ENCODE data around the gene RAB26. TPM values are rescaled to one million over a fixed set of nuclear protein-coding genes. Genes with fewer than 3 reads are reported as not detected.
"Not testable (repeated sequence)": the region's sequence is repeated elsewhere in the genome, so short reads cannot be mapped to it uniquely, and the experiment has no call there.

Gene RAB26
- total and polyA plus RNA-seq, 2 donors (not counting 3 experiments of a cell fraction or from before 2014, with no cell fraction given), result 0.91 to 2.0 TPM

GRCh38 chr16:2111009-2111353 lies 37.4 kb upstream of the RAB26 start:
- not testable (repeated sequence) for BruUV-seq (replicated peaks)

GRCh38 chr16:2111412-2112335 lies 36.8 kb upstream of the RAB26 start:
- H3K79me2 ChIP-seq (ENCODE audit: control insufficient read depth, insufficient read depth, low read length); dilution Hi-C loops (cut with MboI; ENCODE audit: extremely low pct_ligation_motif_present, low sequenced_read_pairs); H3K4me1 ChIP-seq (ENCODE audit: control insufficient read depth, extremely low read depth, insufficient read depth, low read length); DNase-seq (ENCODE audit: low read depth, low spot score); intact Hi-C loops (cut with micrococcal nuclease); H3K27me3 ChIP-seq (ENCODE audit: control insufficient read depth in 2 of 2, insufficient read depth in 2 of 2, low read length in 2 of 2); H3K9me1 ChIP-seq (replicated peaks; ENCODE audit: control insufficient read depth, extremely low read depth, insufficient read depth, low read length); H4K20me1 ChIP-seq (replicated peaks; ENCODE audit: control insufficient read depth, extremely low read depth, insufficient read depth, low read length); FAIRE-seq; H3K9ac ChIP-seq (replicated peaks; ENCODE audit: extremely low read depth, insufficient read depth, low read length); BruUV-seq (replicated peaks); H3K4me3 ChIP-seq (replicated peaks in 1 of 3; ENCODE audit: insufficient read depth in 1 of 3, low read depth in 1 of 3, low read length in 3 of 3); H2AFZ ChIP-seq (ENCODE audit: low read depth, low read length); H3K4me2 ChIP-seq (ENCODE audit: insufficient read depth, low read length); CTCF ChIA-PET; H3K9me3 ChIP-seq (replicated peaks; ENCODE audit: control insufficient read depth, insufficient read depth, low read length); H3K27ac ChIP-seq (ENCODE audit: insufficient read depth, low read depth, low read length); POLR2A ChIA-PET: not testable (repeated sequence)
- peaks cover 0 to 13% of the 10 kb centered on the region in 2 experiments for H3K36me3 ChIP-seq (ENCODE audit: control insufficient read depth in 2 of 2, extremely low read depth in 1 of 2, insufficient read depth in 2 of 2, low read length in 2 of 2)

More at GRCh38 chr16:2111009-2111353, 37.4 kb upstream of the RAB26 start:
- H3K9me1 ChIP-seq (replicated peaks; ENCODE audit: control insufficient read depth, extremely low read depth, insufficient read depth, low read length); CTCF ChIA-PET; H3K4me2 ChIP-seq (ENCODE audit: insufficient read depth, low read length); H2AFZ ChIP-seq (ENCODE audit: low read depth, low read length); H3K9ac ChIP-seq (replicated peaks; ENCODE audit: extremely low read depth, insufficient read depth, low read length); POLR2A ChIA-PET; intact Hi-C loops (cut with micrococcal nuclease); H4K20me1 ChIP-seq (replicated peaks; ENCODE audit: control insufficient read depth, extremely low read depth, insufficient read depth, low read length); H3K4me1 ChIP-seq (ENCODE audit: control insufficient read depth, extremely low read depth, insufficient read depth, low read length); H3K27ac ChIP-seq (ENCODE audit: insufficient read depth, low read depth, low read length); dilution Hi-C loops (cut with MboI; ENCODE audit: extremely low pct_ligation_motif_present, low sequenced_read_pairs); H3K9me3 ChIP-seq (replicated peaks; ENCODE audit: control insufficient read depth, insufficient read depth, low read length); H3K27me3 ChIP-seq (ENCODE audit: control insufficient read depth in 2 of 2, insufficient read depth in 2 of 2, low read length in 2 of 2); H3K79me2 ChIP-seq (ENCODE audit: control insufficient read depth, insufficient read depth, low read length); DNase-seq (ENCODE audit: low read depth, low spot score); H3K4me3 ChIP-seq (replicated peaks in 1 of 3; ENCODE audit: insufficient read depth in 1 of 3, low read depth in 1 of 3, low read length in 3 of 3); FAIRE-seq: not testable (repeated sequence)
- peaks cover 0 to 13% of the 10 kb centered on the region in 2 experiments for H3K36me3 ChIP-seq (ENCODE audit: control insufficient read depth in 2 of 2, extremely low read depth in 1 of 2, insufficient read depth in 2 of 2, low read length in 2 of 2)

- CTCF ChIA-PET; intact Hi-C loops (cut with micrococcal nuclease); H3K9me1 ChIP-seq (replicated peaks; ENCODE audit: control insufficient read depth, extremely low read depth, insufficient read depth, low read length); H3K9ac ChIP-seq (replicated peaks; ENCODE audit: extremely low read depth, insufficient read depth, low read length); BruUV-seq (replicated peaks); dilution Hi-C loops (cut with MboI; ENCODE audit: extremely low pct_ligation_motif_present, low sequenced_read_pairs); FAIRE-seq; H3K27ac ChIP-seq (ENCODE audit: insufficient read depth, low read depth, low read length); H3K9me3 ChIP-seq (replicated peaks; ENCODE audit: control insufficient read depth, insufficient read depth, low read length); DNase-seq (ENCODE audit: low read depth, low spot score); H3K27me3 ChIP-seq (ENCODE audit: control insufficient read depth in 2 of 2, insufficient read depth in 2 of 2, low read length in 2 of 2); H2AFZ ChIP-seq (ENCODE audit: low read depth, low read length); H4K20me1 ChIP-seq (replicated peaks; ENCODE audit: control insufficient read depth, extremely low read depth, insufficient read depth, low read length); H3K4me2 ChIP-seq (ENCODE audit: insufficient read depth, low read length); H3K4me1 ChIP-seq (ENCODE audit: control insufficient read depth, extremely low read depth, insufficient read depth, low read length); H3K79me2 ChIP-seq (ENCODE audit: control insufficient read depth, insufficient read depth, low read length); H3K4me3 ChIP-seq (replicated peaks in 1 of 3; ENCODE audit: insufficient read depth in 1 of 3, low read depth in 1 of 3, low read length in 3 of 3); POLR2A ChIA-PET: not testable (repeated sequence)
- peaks cover 0 to 10% of the 10 kb centered on the region in 2 experiments for H3K36me3 ChIP-seq (ENCODE audit: control insufficient read depth in 2 of 2, extremely low read depth in 1 of 2, insufficient read depth in 2 of 2, low read length in 2 of 2)
Measured at GRCh38 chr16:2112539-2113106, 35.8 kb upstream of the RAB26 start.

- H4K20me1 ChIP-seq (replicated peaks; ENCODE audit: control insufficient read depth, extremely low read depth, insufficient read depth, low read length); intact Hi-C loops (cut with micrococcal nuclease); H3K4me1 ChIP-seq (ENCODE audit: control insufficient read depth, extremely low read depth, insufficient read depth, low read length); H3K9ac ChIP-seq (replicated peaks; ENCODE audit: extremely low read depth, insufficient read depth, low read length); H3K9me1 ChIP-seq (replicated peaks; ENCODE audit: control insufficient read depth, extremely low read depth, insufficient read depth, low read length); H3K9me3 ChIP-seq (replicated peaks; ENCODE audit: control insufficient read depth, insufficient read depth, low read length); BruUV-seq (replicated peaks); dilution Hi-C loops (cut with MboI; ENCODE audit: extremely low pct_ligation_motif_present, low sequenced_read_pairs); H3K27me3 ChIP-seq (ENCODE audit: control insufficient read depth in 2 of 2, insufficient read depth in 2 of 2, low read length in 2 of 2); H2AFZ ChIP-seq (ENCODE audit: low read depth, low read length); H3K27ac ChIP-seq (ENCODE audit: insufficient read depth, low read depth, low read length); H3K79me2 ChIP-seq (ENCODE audit: control insufficient read depth, insufficient read depth, low read length); FAIRE-seq; H3K4me3 ChIP-seq (replicated peaks in 1 of 3; ENCODE audit: insufficient read depth in 1 of 3, low read depth in 1 of 3, low read length in 3 of 3); POLR2A ChIA-PET; H3K4me2 ChIP-seq (ENCODE audit: insufficient read depth, low read length); CTCF ChIA-PET; DNase-seq (ENCODE audit: low read depth, low spot score): not testable (repeated sequence)
- peaks cover 0 to 10% of the 10 kb centered on the region in 2 experiments for H3K36me3 ChIP-seq (ENCODE audit: control insufficient read depth in 2 of 2, extremely low read depth in 1 of 2, insufficient read depth in 2 of 2, low read length in 2 of 2)
Measured at GRCh38 chr16:2114225-2114624, 34.2 kb upstream of the RAB26 start.
